ENCODE results near the gene LMX1A.

- TF ChIP-seq CTCF (IDR thresholded peaks at IDR 0.05) (no peak), POLR2A (IDR thresholded peaks at IDR 0.05) (no peak)
Measured at GRCh38 chr1:165185161-165185889, 171.2 kb downstream of the LMX1A start.

Measured in adrenal gland (tissue), 5 donors.